ENCODE data around the gene TAF5L. TPM values are rescaled to one million over a fixed set of nuclear protein-coding genes. Genes with fewer than 3 reads are reported as not detected.
A peak's percentile ranks its signal among the peaks of the same experiment; 100 is the strongest.

The TAF5L gene
- polyA plus RNA-seq, 1 experiment: 17.3 TPM

DNA sequence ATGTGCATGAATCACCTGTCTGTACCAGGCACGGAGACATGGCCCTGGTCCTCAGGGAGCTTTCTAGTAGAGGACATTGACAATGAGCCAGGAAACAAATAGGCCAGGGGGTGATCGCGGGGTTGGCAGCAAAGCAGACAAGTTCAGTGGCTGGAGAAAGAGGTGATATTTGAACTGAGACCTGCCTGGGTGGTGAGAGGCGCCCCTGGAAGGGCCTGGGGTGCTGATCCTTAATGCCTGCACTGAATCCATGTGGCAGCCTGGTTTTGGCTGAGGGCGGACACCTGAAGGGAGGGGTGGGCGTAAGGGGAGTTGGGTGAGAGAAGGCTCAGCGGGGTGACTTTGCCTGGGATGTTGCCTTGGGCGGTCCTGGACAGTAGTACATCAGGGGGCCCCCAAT is 36.0 kb upstream of the TAF5L start:
- TF ChIP-seq, protein P1, sequence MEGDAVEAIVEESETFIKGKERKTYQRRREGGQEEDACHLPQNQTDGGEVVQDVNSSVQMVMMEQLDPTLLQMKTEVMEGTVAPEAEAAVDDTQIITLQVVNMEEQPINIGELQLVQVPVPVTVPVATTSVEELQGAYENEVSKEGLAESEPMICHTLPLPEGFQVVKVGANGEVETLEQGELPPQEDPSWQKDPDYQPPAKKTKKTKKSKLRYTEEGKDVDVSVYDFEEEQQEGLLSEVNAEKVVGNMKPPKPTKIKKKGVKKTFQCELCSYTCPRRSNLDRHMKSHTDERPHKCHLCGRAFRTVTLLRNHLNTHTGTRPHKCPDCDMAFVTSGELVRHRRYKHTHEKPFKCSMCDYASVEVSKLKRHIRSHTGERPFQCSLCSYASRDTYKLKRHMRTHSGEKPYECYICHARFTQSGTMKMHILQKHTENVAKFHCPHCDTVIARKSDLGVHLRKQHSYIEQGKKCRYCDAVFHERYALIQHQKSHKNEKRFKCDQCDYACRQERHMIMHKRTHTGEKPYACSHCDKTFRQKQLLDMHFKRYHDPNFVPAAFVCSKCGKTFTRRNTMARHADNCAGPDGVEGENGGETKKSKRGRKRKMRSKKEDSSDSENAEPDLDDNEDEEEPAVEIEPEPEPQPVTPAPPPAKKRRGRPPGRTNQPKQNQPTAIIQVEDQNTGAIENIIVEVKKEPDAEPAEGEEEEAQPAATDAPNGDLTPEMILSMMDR (IDR thresholded peaks at IDR 0.05; ENCODE audit: low read depth, low read length): no peak
- no peak for DNase-seq (ENCODE audit: low read depth, low spot score)
- H3K27me3 ChIP-seq (ENCODE audit: control insufficient read depth, insufficient read depth, low read length): no peaks in the 10 kb centered on the region
- H3K27ac ChIP-seq (ENCODE audit: low read depth, low read length): no peak overlapping the region
- no peaks in the 10 kb centered on the region; the same call in 1 of the 2 replicates for H3K9me3 ChIP-seq (ENCODE audit: control insufficient read depth, insufficient read depth, low read length)
- H3K4me3 ChIP-seq (ENCODE audit: low read depth, low read length): no peak overlapping the region
- CTCF ChIA-PET: interaction anchor here (0.6 to 4.1 kb wide), 18 partner anchors 10 to 653 kb away, joined by 3 to 16 read pairs (median 4); partner anchors contain the start of gene ABCB10
- POLR2A ChIA-PET: no interaction called here

DNA sequence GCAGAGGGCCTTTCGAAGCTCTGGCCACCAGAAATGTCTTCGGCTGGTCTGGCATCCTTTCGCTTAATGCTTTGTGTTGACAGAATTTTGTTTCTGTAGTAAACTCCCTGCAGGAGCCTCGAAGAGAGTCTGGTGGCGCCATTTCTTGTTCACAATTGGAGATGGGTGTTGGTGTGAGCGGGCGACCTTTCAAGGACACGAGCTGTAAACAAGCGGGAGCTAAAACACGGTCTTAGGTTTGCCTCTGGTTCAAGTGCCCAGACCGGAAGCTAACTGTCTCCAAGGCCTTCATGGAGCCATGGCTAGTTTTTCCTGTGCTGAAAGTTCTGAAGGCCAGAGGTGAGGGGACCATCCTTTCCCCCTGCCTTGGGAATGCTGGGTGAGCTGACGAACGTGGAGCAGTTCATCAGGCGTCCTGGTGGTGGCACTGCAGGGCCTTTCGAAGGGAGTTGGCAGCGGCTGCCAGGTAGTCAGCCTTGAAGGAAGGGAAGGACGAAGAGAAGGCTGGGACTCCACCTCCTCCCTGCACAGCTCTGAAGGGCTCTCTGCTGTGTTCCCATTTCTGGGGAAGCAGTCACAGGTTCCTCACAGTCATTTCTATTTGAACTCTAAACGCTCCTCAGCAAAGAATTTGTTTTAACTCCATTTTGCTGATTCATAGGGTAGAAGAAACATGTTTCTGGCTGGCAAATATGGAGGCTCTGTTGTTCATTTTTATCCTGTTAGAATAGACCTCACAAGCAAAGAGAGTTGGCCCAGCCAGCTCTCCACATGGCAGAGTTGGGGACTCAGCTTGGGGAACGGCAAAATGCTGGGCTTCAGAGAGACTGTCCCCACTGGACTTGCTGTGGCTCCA is 35.3 kb upstream of the TAF5L start:
- DNase-seq (ENCODE audit: low read depth, low spot score): peak; percentile 30
- no peaks in the 10 kb centered on the region; the same call in 1 of the 2 replicates for H3K9me3 ChIP-seq (ENCODE audit: control insufficient read depth, insufficient read depth, low read length)
- CTCF ChIA-PET: interaction anchor here (0.5 to 4.1 kb wide), 28 partner anchors 10 to 980 kb away, joined by 3 to 16 read pairs (median 3); partner anchors contain the start of gene ABCB10
- H3K27ac ChIP-seq (ENCODE audit: low read depth, low read length): no peak overlapping the region
- no peaks in the 10 kb centered on the region for H3K27me3 ChIP-seq (ENCODE audit: control insufficient read depth, insufficient read depth, low read length)
- POLR2A ChIA-PET: no interaction called here
- H3K4me3 ChIP-seq (ENCODE audit: low read depth, low read length): no peak overlapping the region
- TF ChIP-seq, protein P1 (IDR thresholded peaks at IDR 0.05; ENCODE audit: low read depth, low read length): peak; percentile 91

DNA sequence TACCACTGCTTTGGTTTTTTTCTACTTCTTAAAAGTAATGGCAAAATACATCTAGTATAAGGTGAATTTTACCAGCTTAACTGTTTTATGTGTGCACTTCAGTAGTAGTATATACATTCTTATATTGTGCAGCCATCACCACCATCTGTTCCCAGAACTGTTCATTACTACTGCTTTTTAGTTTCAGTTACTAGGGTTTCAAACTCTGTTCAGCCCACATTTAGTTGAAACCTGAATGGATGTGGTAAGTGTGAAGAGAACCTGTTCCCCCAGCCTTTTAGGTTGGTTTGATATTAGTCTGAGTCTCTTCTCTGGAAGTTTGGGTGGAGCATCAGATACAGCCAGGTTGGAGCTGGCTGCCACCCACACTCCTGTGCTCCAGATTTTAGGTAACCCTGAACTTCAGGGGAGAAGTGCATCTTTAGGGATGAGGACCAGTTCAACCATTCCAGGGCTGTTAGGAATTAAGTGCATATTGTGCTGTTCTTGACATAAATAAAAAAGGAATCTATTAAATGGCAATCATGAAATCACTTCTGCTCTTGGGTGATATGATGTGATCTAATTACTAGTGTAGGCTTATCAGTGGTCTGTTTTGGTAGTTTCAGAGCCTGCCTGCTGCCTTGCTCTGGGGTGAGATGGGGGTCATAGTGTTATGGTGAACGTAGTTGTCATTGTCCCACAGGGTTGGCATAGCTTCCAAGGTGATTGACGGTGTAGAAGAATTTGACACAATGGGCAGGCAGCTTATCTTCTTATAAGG is 32.3 kb upstream of the TAF5L start:
- H3K27ac ChIP-seq (ENCODE audit: low read depth, low read length): no peak overlapping the region
- POLR2A ChIA-PET: no interaction called here
- CTCF ChIA-PET: interaction anchor here (0.5 to 4.1 kb wide), 2 partner anchors 14 to 57 kb away, joined by 4 to 14 read pairs; no protein-coding TSS in a partner anchor
- H3K9me3 ChIP-seq (ENCODE audit: control insufficient read depth, insufficient read depth, low read length): no peaks in the 10 kb centered on the region; the same call in 1 of the 2 replicates
- H3K4me3 ChIP-seq (ENCODE audit: low read depth, low read length): no peak overlapping the region
- TF ChIP-seq, protein P1 (IDR thresholded peaks at IDR 0.05; ENCODE audit: low read depth, low read length): no peak
- no peaks in the 10 kb centered on the region for H3K27me3 ChIP-seq (ENCODE audit: control insufficient read depth, insufficient read depth, low read length)
- no peak for DNase-seq (ENCODE audit: low read depth, low spot score)

DNA sequence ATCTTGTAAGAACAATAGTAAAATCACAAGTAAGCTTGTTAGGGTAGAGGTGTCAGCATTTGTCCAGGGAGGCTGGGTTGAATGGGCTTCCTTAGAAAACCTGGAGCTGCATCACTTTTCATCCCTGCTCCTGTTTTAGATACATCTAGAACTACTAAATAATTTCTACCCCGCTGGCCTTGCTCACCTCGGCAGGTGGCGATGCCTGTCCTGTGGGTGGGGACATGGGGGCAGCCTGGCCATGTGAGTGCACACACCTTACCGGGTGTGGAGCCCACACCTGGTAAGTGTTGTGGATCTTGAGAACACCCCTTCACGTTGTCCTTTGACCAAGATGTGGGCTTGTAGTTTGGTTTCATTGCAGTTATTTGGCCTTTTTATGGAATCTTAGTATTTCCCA is 29.9 kb upstream of the TAF5L start:
- H3K27me3 ChIP-seq (ENCODE audit: control insufficient read depth, insufficient read depth, low read length): no peaks in the 10 kb centered on the region
- no peak overlapping the region for H3K4me3 ChIP-seq (ENCODE audit: low read depth, low read length)
- H3K9me3 ChIP-seq (ENCODE audit: control insufficient read depth, insufficient read depth, low read length): no peaks in the 10 kb centered on the region
- ChIA-PET POLR2A (no interaction called here), CTCF (no interaction called here)
- DNase-seq (ENCODE audit: low read depth, low spot score): no peak
- TF ChIP-seq, protein P1 (IDR thresholded peaks at IDR 0.05; ENCODE audit: low read depth, low read length): no peak
- no peak overlapping the region for H3K27ac ChIP-seq (ENCODE audit: low read depth, low read length)
